ENCODE measurements around the gene PKD1L1.

Gene PKD1L1

DNA sequence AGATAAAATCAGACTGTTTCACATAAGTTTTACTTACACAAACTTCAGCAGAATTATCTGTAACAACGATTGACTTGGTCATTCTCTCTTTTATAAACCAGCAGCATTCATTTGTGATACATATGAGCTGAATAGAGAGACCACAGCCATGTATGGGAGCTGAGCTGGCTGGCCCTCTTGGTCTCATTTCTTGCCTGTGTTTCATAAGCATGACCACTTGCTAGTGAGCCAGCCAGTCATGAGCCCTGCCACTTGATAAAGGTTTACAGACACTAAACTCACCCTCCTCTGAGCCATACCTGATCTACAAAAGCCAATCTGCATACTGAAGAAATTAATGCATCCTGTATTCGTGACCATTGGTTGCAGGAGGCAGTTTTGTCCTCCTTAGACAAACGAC, 82.1 kb downstream of the PKD1L1 start:
- DNase-seq: no peak

DNA sequence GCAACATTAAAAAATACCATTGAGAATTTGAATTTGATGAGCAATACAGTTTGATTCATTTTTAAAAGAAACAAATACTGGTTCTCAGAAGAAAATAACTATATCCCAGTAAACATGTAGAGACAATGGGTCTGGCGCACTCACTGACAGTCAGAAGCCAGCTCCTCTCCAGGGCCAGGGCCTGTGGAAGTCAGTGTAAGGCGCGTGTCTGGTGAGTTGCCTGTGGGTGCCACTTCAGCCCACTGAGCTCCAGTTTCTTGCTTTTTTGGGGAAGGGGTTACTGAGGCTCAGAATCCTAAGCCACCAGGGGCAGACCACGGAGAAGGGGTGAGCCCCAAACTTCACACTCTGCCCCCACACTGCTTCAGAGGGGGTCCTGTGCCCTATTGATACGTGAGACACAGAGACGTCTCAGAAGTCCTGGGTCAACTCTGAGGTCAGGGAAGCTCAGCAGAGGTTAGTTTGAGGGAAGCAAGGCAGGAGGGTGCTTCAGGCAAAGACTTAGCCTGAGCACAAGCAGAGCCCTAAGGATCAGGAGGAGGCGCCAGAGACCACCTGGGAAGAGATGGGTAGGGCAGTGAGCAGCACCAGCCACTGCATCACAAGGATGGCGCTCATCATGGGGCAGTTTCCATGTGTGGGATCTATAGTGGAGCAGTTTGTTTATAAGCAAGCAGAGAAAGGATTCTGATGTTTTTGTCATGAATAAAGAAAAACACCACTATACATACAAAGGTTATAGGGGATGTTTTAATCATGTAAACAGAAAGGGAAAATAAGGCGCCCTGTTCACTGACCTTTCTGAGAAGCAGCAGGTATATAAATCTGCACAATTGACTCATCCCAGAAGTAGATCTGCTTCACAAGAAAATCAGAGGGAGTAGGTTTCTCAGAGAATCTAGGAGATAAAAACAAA, 95.7 kb downstream of the PKD1L1 start:
- DNase-seq: no peak

DNA sequence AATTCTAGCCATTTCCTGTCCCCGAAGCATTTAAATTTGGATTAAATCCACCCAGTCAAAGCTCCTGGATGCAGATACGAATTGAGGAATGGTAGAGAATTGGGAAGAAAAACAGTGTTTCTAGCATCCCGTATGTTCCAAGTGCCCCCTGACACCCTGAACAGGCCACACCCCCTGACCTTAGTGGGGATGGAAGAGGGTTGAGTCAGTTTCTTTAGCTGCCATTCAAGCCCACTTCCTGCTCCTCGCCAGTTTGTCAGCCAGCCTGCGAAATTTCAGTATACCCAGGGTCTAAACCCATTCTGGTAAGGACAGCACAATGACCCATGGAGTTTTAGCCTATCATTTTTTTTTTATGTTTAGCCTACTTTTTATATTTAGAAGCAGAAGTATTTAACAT, 101.1 kb downstream of the PKD1L1 start:
- DNase-seq: no peak

DNA sequence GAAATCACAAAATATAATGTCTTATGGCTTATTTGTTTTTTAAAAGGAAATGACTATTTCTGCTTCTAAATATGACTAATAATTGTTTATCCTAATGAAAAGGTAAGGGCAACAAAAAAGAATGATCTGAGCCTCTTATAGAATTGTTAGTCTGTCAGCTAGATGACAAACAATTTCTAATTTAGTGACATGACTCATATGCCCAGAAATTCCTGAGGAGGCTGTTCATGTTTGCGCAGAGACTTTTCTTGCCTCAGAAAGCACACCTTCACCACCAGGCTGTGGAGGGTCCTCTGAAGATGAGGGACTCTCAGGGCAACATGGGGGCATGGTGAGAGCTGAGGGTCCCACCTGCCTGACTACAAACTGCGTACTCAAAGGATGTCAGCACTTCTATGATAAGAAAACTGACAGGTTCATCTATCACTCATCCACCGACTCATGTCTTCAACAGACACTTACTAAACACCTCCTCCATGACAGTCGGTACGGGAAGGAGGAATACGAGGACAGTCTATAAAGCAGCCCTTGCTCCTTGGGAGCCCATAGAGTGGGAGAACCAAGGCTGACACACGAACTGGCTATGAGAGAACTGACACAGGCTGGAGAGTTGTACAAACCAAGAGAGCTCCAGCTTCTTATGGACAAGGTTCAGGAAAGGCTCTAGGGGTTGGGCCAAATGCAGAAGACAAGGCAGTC, 102.0 kb downstream of the PKD1L1 start:
- DNase-seq: no peak

DNA sequence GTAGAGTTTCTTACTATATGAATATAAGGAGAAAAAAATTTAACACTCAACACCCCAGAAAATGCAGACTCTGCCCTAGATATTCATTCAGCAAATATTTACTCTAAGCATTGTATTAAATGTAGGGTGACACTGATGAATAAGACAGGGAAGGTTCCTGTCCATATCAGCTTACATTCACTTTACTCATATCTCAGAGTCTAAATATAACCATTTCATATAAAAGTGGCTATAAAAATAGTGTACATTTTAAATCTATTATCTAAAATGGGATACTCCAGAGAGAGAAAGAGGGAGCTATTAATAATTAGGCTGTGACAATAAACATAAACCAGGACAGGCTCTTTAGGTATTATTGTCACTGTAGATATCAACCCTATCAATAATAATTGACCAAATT, 104.0 kb downstream of the PKD1L1 start:
- no peak for DNase-seq

DNA sequence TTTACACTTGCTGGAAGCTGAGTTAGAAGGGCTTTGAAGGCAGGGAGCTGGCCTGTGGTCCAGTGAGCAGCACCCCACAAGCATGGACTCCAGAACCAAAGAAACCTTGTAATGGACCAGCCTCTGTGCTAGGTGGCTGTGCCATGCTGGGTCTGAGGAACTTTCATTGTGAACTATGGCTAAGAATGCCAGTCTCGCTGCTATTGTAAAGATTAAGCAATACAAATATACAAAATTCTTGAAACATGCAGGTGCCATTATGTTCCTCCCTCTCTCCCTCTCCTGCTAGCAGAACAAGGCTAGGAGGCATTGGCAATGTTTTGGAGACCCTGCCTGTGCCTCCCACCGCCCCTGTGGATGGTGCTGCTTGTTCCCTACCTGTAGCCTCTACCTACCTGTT, 105.0 kb downstream of the PKD1L1 start:
- no peak for DNase-seq

DNA sequence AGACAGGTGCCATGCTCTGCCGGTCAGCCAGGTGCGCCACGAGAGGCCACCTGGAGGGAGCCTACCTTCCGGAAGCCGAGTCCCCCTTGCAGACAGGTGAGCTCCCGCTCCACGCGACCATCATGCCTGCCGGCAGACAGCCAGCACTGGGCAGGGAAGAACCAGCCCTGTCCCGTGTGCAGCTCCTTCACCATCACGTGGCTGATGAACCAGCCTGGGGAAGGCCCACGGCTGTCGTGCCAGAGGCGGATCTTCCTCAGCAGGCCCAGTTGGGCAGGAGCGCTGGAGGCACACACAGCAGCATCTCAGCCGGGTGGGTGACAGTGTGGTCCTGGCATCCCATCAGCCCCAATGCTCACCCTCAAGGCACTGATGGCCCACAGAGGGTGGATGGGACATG, 108.9 kb downstream of the PKD1L1 start:
- peak in 1 of 3 experiments; percentile 15 for DNase-seq

DNA sequence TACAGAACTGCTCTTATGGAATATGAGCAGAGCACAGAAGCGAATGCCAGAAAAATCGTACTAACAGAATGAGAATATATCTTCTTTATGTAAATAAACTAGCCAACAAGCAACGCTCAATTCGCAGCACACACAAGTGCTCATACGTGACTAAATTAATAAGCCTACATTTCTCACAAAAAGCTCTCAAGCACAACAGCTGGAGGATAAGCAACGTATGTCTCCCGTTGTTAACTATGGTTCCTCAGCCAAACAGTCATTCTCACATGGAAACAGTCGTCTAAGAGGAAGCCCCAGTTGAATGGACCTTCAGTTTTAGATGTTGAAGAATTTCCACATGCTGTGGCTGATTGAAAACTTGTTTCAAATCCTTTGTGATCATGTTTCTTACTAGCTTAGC, 110.4 kb downstream of the PKD1L1 start:
- DNase-seq: no peak

DNA sequence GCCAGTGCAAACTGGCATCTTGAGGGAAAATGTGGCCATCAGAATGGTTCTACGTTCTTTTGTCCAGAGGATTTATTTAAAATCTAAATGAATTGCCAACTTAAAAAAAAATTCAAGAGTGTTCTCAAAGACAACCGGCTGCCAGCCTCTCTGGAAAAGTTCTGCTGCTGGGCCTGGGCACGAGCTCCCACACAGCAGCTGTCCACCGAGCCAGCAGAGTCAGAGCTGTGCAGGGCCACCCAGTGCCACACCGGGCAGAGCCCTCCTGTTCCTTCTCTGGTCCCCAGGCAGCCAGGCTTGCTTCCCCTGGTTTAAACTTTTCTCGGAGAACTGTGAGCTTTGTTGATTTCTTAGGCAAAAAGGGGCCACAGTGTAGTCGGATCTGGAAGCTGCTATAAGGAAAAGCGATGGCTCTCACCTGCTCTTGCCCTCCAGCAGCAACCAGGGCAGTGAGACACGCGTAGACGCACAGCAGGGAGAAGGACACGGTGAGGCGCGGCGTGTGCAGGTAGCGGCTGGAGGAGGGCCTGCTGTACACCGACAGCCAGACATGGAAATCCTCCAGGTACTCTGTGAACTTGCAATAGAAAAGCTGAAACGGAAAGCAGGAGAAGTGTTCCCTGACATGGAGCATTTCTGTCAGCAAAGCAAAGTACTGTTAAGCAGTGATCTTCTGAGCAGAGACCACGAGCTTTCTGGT, 111.6 kb downstream of the PKD1L1 start:
- no peak for DNase-seq

DNA sequence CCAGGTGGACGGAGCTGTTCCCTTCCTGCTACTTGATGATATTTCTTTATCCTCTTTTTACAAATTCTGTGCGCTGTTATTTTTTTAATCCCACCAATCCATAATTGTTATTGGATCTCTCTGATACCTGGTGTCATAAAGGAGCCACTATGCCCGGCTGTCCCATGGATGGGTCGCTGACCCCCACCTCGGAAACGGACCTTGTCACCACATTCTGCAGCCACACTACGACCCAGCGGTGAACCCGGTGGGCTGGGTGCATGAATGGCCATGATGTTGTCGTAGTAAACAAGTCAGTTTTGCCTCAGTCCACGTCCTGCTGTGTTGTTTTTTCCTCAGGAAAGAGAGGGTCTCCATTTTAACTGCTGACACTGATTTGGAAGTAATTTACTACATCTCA, 112.2 kb downstream of the PKD1L1 start:
- DNase-seq: no peak

DNA sequence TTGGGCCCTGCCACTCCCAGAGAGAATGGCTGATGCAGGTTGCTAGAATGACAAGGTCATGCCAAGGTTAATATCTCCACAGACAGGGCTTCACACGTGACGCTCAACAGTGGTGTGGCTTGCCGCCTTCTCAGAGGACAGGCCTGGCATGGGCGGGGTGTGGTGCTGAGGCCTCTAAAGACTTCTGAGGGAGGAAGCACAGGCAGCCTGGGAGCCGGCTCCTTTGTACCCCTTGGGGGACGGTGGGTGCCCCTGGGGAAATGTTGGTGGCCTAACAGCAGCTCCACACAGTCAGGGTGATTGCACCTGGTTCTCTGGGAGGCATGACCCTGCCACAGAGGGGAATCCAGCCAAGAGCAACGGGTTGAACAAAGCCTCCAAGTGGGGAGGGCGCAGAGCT, 115.1 kb downstream of the PKD1L1 start:
- no peak for DNase-seq

DNA sequence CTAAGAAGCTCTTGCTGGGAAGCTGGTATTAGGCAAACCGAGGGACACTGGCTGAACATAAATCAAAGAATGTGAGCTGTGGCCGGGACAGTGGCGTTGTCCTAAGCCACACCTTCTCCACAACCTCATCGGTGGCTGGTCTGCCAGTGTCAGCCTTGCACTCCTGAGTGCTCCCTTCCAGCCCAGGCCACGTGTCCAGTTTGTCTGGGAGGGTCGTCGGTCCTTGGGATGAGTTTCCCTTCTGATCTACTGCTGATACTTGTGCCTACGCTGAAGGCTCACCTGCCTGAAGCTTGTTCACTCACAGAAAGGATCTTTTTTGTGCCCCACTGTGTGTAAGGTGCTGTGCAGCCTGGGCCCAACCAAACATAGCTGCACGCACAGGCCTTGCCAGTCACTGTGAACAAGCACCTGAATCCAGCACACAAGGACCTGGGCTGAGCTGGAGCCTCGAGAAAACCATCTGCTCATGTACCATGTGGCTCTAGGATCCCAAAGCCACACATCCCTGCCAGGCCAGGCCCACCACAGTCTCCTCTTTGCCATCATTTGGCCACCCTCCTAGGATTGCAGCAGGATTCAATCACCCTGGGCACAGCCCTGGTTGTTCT, 116.1 kb downstream of the PKD1L1 start:
- DNase-seq: no peak

DNA sequence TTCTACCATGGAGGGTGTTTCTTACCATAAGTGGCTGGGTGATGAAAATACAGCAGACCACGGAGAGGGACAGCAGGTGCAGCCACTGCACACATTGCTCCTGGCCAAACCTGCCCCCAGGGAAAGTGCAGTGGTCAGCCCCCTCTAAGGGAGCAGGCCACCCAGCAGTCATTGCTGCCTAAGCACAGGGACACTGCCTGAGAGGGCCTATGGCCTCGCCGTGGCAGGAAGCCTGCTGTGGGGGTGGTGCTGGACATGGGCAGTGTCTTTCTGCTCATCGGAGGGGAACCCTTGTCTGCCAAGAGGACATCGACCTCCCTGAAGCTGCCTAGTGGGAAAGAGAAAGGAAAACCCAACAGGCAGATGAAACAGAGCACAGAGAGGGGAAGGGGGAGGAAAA, 118.3 kb downstream of the PKD1L1 start:
- no peak for DNase-seq

DNA sequence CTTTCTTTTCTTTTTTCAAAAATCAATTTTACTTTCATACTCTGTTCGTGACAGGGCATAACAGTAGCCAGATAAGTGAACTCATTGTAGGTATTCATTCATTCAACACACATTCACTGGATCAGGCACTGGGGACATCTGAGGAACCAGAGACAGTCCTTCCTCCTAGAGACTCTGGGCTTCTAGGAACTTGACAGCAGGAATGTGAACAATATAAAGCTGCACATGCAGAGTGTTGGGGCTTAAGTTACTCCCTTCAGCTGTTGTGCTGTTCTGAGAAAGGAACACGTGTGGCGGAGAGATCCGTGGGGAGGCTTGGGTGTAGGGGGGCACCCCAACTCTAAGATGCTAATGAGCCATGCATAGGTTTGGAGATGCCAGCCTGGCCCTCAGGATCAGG, 120.4 kb downstream of the PKD1L1 start:
- DNase-seq: no peak

DNA sequence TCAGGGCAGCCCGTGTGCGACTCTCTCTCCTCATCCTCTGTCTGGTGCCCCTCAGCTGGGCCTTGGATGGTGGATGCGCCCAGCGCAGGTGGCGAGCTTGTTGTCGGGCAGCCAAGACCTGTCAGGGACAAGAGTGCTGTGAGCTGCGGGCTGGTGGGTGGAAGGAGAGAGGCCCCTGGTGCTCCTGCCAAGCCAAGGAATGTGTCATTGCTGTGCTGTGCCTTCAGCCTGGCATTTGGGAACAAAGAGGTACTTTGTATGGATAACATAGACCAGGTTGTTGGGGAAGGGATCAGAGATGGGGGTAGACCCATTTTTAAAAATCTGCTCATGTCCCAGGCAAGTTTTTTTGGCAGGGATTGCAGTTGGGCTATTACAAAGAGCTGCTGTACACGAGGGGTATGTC, 120.9 kb downstream of the PKD1L1 start:
- DNase-seq: no peak

DNA sequence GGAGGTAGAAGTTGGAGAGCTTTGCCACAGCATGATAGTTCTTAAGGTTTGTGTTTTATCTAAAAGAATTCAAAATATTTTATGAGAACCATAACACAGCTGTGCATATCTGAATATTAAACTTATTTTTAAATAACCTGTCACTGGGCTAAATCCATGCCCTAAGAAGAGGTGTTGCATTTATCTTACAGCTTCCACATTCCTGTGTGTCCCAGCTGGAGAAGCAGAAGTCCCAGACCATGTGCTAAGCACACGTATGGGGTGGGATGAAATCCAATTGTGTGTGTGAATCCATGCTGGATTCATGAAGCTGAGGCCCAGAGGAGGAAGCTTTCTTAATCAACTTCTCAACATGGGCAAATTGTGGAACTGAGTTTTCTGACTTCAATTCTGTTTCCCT, 121.5 kb downstream of the PKD1L1 start:
- DNase-seq: no peak

DNA sequence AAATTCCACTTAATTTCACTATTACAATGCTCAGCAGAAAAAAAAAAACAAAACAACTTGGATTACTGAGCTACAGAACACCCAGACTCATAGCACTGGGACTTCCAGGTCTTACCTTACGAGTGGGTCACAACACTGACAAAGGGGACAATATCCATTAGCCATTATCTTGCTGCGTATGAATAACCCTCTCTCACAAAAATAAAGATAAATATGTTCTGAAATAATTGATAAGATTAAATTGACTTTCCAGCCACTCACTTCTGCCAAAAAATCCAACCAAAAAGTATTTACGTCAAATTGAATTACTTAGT, 128.7 kb downstream of the PKD1L1 start:
- DNase-seq: no peak

DNA sequence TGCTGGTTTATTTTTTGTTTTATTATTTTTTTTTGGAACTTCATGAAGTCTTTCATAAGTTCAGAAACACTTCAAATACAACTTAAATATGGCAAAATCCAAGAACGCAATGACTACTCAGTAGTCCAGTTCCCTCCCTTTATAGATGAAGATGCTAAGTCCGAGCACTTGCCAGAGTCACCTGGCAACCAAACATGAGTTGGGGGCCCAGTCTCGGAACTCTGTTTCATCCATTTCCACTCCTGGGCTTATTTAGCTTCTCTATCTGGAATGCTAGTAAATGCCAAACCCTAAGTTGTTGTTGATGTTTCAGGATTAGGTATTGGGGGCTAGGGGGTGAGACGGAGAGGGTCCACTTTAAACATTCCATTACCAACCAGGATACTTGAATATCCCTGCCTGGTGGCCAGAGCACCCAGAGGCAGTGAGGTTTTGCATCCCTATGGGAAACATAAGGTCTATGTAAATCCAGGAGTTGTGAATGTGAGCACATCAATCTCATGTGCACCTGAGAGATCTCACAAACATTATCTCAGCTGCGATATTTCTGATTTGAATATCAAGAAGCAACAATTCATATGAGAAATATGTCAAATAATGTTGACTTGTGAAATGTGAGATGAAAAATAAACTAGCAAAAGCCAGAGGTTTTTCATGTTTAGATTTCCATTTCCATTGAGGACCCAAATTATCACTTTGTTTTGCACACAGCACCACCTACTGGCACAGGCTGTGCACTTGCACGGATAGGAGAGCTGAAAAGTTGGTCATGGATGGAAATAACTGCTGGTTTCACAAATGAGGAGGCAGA, 129.3 kb downstream of the PKD1L1 start:
- DNase-seq: peak; percentile 29 to 87 (median 58)

DNA sequence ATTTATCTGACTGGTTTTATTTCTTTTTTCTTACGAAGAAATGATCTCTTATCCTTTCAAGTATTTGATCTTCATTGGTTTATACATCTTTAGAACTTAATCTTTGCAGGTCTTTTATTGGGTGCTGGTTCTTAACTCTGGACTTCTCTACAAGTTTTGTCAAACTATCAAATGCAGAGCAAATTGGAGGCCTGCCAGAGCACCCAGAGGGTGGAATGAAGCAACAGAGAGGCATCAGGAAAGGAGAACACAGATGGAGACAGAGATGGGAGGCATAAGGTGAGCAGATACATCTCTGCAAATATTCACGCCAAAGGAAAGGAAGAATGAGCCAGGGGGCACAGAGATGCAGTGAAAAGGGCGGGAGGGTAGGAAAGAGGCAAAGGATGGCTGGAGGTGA, 130.3 kb downstream of the PKD1L1 start:
- no peak for DNase-seq

DNA sequence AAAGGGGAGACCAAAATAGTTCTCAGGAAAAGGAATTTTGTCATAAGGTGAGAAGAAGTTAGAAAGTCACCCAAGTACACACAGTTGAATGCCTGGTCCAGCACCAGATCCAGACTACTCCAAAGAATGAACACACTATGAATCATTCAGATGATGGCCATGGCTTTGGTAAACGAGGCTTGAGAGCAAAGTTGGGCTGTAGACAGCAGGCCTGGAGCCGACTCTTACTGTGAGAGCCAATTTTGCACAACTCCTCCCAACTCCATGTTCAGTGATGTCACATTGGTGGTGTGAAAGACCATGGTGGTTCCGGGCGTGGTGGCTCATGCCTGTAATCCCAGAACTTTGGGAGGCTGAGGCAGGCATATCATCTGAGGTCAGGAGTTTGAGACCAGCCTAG, 131.6 kb downstream of the PKD1L1 start:
- DNase-seq: no peak

DNA sequence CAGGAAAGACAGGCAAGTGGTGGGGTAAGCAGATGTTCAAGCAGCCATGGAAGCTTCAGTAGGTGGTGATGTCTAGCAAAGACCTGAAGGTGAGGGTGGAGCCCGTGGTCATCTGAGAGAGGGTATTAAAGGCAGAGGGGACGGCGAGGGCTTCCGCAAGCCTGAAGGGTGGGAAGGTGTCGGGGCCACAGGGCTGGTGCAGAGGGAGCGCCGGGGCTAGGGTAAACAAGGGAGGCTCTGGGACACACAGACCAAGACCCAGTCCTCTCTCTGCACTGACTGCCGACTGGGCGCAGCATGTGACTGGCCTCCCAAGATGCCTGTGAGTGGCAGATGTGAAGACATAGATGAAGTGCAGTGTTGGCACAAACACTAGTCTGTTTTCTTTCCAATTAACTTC, 132.4 kb downstream of the PKD1L1 start:
- DNase-seq: no peak

DNA sequence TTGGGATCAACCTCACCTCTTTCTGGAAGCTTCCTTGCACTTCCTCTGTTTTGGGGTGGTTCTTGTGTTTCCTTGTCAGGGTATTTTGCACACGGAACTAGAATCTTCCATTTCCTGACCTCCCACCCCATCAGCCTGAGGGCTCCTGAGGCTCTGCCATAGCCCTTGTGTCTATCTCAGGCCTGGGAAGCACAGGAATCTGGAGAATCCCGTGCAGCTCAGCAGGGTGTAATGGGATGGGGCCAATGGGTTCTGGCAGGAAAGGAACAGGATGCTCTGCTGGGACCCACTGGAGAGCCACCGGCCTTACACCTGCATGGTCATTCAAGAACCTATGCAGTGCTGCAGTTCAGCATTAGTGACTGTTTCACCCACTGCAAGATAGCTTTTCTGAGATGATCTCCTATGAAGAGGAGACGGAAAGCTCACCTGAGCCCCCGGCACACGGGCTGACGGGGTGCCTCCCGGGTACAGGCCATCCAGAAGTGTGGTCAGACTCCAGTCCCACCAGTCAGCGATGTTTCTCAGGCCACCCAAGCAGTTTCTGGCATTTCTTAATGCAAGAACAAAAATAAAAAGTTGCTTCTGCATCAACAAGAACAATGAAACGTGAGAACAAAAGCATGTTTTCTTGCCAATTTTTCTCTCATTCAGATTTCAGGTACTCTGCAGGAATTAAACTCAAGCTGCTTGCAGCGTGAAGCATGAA, 133.2 kb downstream of the PKD1L1 start:
- DNase-seq: no peak
